ENCODE data around the gene PDP2.

DNA sequence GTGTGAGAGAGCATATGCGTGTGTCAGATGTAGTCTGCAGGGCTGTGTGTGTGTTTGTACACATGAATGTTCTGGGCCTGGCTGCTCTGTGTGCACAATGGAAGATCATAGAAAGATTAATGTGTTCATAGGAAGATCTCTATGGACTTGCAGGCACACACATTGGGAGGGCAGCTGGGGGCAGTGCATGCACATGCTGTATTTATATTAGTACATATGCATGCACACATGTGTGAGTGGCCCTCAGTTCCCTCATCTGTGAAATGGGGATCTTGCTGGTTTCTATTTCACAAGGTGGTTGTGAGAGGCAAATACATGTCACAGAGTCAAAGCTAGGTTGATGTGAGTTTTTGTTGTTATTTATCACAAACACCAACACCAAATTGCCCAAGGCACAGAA lies 34.0 kb upstream of the PDP2 start:
- no peak for TF ChIP-seq CREB5 (CRISPR knock-in tag; IDR thresholded peaks at IDR 0.05; ENCODE audit: low read depth)
- no peak for TF ChIP-seq CSDC2 (CRISPR knock-in tag; IDR thresholded peaks at IDR 0.05)
- no peak for TF ChIP-seq GLIS3 (CRISPR knock-in tag; IDR thresholded peaks at IDR 0.05)

Measured in SK-N-SH treated with all-trans-retinoic acid at 6 μM for 48 hours (cell line).